ENCODE results near the gene CCNL1. TPM values are rescaled to one million over a fixed set of nuclear protein-coding genes. Genes with fewer than 3 reads are reported as not detected.

The CCNL1 gene
- total RNA-seq, 1 experiment from 2014 or later = 118 TPM

DNA sequence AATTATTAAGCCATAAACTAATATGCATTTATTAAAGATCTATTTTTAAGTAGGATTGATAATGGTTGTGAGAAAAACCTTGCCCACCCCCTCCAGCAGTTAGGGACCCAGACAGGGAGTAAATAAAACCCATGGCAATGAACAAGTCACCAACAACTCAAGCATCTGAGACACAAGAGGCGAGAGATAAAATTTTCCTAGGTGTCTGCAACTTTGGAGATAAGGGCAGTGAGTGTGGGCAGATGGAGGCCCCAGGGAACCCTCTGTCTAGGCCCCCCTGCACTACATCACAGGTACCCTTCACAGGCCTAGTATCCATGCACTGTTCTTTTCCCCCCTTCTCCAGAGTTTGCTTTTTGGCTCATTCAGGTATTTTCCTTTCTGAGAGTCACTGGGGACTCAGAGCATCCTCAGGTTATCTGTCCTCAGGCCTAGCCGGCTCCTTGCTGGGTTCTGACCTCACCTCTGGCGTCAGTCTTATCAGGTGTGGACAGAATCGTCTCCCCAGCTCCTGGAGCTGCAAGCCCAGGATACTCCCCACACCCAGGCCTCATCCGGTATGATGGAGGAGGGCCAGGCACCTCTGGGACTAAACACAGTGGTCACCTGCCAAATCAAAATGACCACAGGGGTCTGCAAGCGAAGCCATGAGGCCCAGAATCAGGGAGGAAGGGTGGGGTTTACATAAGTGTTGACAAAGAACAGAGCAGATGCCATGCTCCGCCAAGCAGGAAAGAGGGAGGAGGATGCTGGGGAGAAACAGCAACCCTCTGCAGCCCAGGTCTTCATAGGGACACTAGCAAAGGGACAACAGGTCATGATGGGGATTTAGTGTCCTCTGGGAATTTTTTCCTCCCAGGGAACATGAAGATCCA is 50.4 kb downstream of the CCNL1 start:
- Histone ChIP-seq H3K27me3 (ENCODE audit: control insufficient read depth, insufficient read depth, low read length) (no peaks in the 10 kb centered on the region), H3K4me3 (ENCODE audit: low read depth in 2 of 2, low read length in 2 of 2) (no peak overlapping the region), H3K27ac (ENCODE audit: low read length) (no peak overlapping the region), H3K4me1 (ENCODE audit: control insufficient read depth, insufficient read depth, low read length) (no peaks in the 10 kb centered on the region), H3K9me3 (ENCODE audit: control insufficient read depth, insufficient read depth, low read depth, low read length) (no peaks in the 10 kb centered on the region), H3K36me3 (ENCODE audit: control insufficient read depth, insufficient read depth, low read length) (no peaks in the 10 kb centered on the region)
- intact Hi-C loops (cut with micrococcal nuclease; ENCODE audit: unreplicated experiment) = no loop called here
- TF ChIP-seq TCF7L2 (IDR thresholded peaks at IDR 0.05; ENCODE audit: low read depth, low read length) = no peak
- TF ChIP-seq, protein P1, sequence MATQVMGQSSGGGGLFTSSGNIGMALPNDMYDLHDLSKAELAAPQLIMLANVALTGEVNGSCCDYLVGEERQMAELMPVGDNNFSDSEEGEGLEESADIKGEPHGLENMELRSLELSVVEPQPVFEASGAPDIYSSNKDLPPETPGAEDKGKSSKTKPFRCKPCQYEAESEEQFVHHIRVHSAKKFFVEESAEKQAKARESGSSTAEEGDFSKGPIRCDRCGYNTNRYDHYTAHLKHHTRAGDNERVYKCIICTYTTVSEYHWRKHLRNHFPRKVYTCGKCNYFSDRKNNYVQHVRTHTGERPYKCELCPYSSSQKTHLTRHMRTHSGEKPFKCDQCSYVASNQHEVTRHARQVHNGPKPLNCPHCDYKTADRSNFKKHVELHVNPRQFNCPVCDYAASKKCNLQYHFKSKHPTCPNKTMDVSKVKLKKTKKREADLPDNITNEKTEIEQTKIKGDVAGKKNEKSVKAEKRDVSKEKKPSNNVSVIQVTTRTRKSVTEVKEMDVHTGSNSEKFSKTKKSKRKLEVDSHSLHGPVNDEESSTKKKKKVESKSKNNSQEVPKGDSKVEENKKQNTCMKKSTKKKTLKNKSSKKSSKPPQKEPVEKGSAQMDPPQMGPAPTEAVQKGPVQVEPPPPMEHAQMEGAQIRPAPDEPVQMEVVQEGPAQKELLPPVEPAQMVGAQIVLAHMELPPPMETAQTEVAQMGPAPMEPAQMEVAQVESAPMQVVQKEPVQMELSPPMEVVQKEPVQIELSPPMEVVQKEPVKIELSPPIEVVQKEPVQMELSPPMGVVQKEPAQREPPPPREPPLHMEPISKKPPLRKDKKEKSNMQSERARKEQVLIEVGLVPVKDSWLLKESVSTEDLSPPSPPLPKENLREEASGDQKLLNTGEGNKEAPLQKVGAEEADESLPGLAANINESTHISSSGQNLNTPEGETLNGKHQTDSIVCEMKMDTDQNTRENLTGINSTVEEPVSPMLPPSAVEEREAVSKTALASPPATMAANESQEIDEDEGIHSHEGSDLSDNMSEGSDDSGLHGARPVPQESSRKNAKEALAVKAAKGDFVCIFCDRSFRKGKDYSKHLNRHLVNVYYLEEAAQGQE (IDR thresholded peaks at IDR 0.05; ENCODE audit: insufficient read depth in 1 of 2, low read depth in 2 of 2, low read length in 1 of 2) = no peak
- no peak for TF ChIP-seq SIN3A (IDR thresholded peaks at IDR 0.05; ENCODE audit: borderline replicate concordance, insufficient read depth, low read depth, low read length)
- TF ChIP-seq, protein P2, sequence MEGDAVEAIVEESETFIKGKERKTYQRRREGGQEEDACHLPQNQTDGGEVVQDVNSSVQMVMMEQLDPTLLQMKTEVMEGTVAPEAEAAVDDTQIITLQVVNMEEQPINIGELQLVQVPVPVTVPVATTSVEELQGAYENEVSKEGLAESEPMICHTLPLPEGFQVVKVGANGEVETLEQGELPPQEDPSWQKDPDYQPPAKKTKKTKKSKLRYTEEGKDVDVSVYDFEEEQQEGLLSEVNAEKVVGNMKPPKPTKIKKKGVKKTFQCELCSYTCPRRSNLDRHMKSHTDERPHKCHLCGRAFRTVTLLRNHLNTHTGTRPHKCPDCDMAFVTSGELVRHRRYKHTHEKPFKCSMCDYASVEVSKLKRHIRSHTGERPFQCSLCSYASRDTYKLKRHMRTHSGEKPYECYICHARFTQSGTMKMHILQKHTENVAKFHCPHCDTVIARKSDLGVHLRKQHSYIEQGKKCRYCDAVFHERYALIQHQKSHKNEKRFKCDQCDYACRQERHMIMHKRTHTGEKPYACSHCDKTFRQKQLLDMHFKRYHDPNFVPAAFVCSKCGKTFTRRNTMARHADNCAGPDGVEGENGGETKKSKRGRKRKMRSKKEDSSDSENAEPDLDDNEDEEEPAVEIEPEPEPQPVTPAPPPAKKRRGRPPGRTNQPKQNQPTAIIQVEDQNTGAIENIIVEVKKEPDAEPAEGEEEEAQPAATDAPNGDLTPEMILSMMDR (IDR thresholded peaks at IDR 0.05) = no peak
- TF ChIP-seq POLR2AphosphoS5 (IDR thresholded peaks at IDR 0.05; ENCODE audit: low read depth, low read length) = no peak
- ATAC-seq = no peak
- DNase-seq (ENCODE audit: low read depth, low spot score) = no peak
- CTCF ChIA-PET = no interaction called here
- POLR2A ChIA-PET = no interaction called here
- BruUV-seq (replicated peaks) = no TSS peak
- in situ Hi-C loops (cut with HindIII; ENCODE audit: low pct_unique_long_range_greater_than_20kb, low sequenced_read_pairs) = no loop called here

DNA sequence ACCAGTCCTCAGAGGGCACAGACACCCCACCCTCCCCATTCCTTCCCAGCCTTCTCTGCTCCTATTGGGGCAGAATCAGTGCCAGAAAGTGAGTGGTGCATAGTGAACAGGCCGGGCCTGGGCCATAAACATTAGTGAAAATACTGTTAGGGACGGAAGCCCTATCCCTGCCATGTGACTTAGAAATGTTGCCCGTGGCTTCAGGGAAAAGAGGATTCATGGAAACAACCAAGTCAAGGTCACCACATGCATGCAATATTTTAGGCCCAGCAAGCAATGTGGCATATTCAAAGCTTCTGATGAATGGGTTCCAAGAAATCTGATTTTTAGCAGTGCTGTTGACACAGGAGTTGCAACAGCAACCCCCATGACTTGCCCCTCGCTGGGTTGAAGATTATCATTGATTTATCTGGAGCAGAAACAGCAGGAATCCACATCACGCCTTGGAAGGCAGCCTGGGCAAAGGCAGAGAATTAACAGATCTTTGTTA is 52.3 kb downstream of the CCNL1 start:
- no peaks in the 10 kb centered on the region for H3K9me3 ChIP-seq (ENCODE audit: control insufficient read depth, insufficient read depth, low read depth, low read length)
- TF ChIP-seq, protein P2 (IDR thresholded peaks at IDR 0.05) = no peak
- TF ChIP-seq TCF7L2 (IDR thresholded peaks at IDR 0.05; ENCODE audit: low read depth, low read length) (no peak), SIN3A (IDR thresholded peaks at IDR 0.05; ENCODE audit: borderline replicate concordance, insufficient read depth, low read depth, low read length) (no peak), POLR2AphosphoS5 (IDR thresholded peaks at IDR 0.05; ENCODE audit: low read depth, low read length) (no peak)
- TF ChIP-seq, protein P1 (IDR thresholded peaks at IDR 0.05; ENCODE audit: insufficient read depth in 1 of 2, low read depth in 2 of 2, low read length in 1 of 2) = no peak
- H3K27ac ChIP-seq (ENCODE audit: low read length) = no peak overlapping the region
- ATAC-seq (no peak), DNase-seq (ENCODE audit: low read depth, low spot score) (no peak)
- H3K4me3 ChIP-seq (ENCODE audit: low read depth in 2 of 2, low read length in 2 of 2) = no peak overlapping the region
- no peaks in the 10 kb centered on the region for H3K4me1 ChIP-seq (ENCODE audit: control insufficient read depth, insufficient read depth, low read length)
- no peaks in the 10 kb centered on the region for H3K27me3 ChIP-seq (ENCODE audit: control insufficient read depth, insufficient read depth, low read length)
- H3K36me3 ChIP-seq (ENCODE audit: control insufficient read depth, insufficient read depth, low read length) = no peaks in the 10 kb centered on the region
- no TSS peak for BruUV-seq (replicated peaks)
- CTCF ChIA-PET = no interaction called here
- POLR2A ChIA-PET = no interaction called here
- in situ Hi-C loops (cut with HindIII; ENCODE audit: low pct_unique_long_range_greater_than_20kb, low sequenced_read_pairs) = no loop called here
- intact Hi-C loops (cut with micrococcal nuclease; ENCODE audit: unreplicated experiment) = no loop called here

Measured in Panc1 (cell line).